ENCODE results near the gene ARHGEF10L.
"Not testable (repeated sequence)": the region's sequence is repeated elsewhere in the genome, so short reads cannot be mapped to it uniquely, and the experiment has no call there.

The ARHGEF10L gene

DNA sequence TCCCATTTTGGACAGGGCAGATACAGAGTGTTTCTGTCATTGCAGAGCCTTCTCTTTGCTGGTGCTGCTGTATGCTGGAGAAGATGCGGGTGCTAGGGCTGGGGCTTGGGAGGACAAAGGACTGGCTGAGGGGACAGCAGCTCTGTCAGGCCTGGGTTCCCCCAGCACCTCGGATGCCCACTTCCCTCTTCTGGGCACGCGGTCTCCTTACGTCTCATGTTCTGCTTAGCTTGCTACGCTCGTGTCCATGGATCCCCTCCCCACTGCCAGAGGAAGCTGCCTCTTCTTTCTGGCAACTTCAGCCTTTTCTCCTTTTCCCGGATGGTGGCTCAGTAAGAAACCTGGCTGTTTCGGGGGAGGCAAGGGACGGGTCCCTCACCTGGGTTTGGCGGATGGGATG, 75.7 kb downstream of the ARHGEF10L start:
- DNase-seq, result no peak

DNA sequence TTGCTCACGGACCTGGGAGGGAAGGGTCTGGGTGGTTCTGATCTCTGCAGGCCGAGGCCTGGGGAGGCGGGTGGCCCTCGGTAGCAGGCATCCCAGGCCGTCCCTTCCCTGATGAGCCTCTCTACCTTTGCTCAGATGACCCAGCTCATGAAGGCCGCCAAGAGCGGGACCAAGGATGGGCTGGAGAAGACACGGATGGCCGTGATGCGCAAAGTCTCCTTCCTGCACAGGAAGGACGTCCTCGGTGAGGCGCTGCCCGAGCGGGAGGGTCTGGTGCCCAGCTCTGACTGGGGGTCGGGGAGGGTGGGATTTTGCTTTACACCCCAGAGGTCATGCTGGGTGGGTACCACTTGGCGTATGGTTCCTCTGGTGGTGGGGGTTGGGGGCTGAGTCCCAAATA, 76.5 kb downstream of the ARHGEF10L start:
- no peak for DNase-seq

DNA sequence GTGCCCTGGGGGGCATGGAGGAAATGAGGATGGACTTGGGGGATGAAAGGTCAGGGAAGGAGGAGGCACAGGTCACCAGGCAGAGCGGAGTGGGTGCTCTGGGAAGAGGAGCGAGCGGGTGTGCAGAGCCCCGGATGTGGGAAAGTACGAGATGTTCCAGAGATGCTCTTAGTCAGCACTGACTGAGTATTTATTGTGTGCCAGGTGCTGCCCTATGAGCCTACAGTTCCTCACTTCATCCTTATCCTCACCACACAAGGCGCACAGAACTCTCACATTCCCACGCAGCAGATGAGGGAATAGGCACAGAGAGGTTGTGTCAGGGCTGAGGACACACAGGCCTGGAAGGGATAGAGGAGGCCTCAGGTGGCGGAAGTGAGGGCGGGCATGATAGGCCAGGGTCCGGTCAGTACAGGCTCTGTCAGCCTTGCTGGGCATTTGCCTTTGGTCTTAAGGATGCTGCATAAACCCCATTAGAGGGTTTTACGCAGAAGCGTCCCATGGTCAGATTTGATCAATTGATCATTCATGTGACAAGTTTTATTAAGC, 77.3 kb downstream of the ARHGEF10L start:
- DNase-seq, result no peak

DNA sequence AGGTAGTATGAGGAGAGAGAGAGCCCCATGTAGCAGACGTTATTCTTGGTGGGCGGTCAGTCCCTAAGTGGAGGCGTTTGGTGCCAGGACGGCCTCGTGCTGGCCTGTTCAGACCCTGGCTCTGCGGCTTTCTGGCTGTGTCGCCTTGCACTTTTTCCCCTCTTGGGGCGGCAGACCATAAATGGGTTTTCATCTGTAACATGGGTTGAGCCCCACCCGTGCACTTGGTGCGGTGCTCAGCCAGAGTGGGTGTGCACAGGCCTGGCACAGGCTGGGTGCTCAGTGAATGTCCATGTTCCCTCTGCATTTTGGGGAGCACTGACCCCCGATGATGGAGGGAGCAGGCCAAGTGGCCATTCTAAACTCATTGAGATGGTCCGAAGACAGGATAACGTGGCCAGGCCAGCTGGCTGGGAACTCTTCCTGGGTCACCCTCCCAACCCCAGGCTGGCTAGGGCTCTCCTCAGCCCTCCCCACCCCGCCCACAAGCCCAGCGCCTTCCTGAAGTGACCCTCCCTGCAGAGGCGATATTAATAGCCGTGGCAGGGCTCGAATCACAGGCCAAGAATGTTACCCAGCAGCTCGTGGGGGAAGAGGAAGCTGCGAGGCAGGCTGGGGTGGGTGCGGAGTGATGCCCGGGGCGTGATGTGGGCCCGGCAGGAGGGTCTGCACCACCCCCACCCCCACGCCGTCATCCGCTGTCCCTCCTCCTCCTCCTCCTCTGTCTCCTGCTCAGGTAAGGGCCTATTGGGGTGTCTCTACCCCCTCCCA, 78.5 kb downstream of the ARHGEF10L start:
- DNase-seq, result no peak

DNA sequence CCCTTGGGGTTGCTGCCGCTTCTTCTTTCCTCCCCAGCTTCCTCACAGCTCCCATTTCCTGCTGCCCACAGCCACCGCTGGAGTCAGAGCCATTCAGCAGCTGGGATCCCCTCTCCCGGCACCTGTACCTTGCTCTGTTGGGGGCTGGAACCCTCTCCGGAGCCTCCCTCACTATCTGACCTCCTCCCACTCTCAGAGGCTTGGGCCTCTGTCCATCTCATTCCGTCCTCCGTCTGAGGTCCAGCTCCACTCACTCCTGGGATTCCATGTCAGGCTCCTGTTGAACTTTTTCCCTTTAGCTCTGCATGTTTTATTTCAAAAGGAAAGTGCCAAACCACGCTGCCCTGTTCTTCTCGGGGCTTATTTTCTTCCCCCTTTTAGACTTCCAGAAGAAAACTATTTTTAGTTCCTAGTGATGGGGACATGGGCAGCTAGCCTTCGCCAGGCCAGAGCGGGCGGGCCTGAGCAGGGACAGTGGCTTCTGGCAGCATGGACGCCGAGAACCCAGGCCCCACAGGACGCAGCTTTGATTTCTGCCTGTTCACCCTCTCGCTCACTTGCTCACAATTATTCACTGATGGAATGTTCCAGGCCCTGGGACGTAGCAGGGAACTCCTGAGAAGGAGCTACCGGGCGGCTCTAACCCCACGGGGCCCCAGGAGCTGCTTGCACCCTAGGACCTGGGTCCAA, 79.2 kb downstream of the ARHGEF10L start:
- no peak for DNase-seq

DNA sequence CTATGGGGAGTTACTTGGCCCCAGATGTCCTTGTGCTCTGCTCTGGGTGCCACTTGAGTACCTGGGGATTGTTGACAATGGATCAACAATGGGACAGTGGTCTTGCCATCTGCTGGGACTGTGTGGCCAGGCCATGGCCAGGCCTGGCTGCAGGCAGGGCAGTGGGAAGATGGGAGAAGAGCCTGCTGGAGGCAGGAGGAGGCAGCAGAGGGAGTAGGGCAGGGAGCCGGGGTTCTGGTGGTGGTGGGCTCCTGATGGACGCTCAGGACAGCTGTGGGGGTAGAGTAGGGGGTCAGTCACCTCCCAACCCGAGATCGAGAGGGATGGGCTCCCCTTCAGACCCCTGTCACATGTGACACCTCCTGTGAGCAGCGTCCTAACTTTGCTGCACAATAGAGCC, 81.0 kb downstream of the ARHGEF10L start:
- DNase-seq, result no peak

DNA sequence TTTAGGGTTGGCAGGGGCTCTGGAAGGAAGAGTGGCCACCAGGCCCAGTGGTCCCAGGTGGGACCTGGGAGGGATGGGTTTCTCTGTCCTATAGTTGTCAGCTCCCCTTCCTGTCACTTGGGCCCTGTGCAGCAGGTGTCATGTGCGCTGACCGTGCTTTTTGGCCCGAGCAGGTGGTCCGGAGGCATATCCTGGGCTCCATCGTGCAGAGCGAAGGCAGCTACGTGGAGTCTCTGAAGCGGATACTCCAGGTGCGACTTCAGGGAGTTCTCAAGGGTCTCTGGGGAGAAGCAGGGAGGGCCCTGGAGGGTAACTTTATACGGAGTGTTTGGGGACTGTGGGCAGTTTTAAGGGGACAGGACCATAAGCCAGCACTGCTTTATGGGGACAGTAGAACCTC, 82.2 kb downstream of the ARHGEF10L start:
- DNase-seq, result no peak

DNA sequence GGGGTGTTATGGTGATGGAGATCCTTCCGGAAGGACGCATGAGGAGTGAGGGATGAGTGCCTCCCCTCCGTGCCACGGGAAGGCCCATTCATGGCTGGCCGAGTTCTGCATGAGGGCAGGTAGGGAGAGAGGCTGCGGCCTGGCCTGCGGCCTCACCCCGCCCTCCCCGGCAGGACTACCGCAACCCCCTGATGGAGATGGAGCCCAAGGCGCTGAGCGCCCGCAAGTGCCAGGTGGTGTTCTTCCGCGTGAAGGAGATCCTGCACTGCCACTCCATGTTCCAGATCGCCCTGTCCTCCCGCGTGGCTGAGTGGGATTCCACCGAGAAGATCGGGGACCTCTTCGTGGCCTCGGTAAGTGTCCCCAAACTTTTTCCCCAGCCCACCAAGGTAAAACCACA, 83.3 kb downstream of the ARHGEF10L start:
- DNase-seq, result no peak

DNA sequence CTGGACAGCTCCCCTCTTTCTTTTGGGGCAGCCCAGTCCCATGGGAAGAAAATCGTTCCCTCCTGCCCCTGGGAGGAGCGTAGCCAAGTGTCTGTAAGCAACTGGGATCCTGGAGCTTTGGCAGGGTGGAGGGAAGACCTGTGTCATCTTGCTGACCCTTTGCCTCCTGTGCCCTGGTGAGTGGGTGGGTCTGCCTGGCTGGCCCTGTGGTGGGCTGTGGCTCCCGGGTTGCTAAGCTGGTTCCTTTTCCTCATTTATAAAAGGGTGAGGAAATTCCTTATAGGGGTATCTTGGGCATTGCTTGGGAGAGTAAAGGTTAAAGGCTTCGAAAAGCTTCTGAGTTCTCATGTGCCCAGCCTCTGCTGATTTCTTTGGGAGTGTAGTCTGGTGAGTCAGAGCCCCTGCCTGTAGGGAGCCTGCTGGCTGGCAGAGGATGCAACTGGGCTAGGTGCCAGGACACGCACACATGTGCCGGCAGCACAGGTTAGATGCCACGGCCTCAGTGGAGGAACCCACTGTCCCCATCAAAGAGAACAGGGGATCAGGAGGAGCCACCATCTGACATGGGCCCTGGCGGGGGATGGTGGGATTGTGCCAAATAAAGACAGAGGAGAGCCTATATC, 85.2 kb downstream of the ARHGEF10L start:
- no peak for DNase-seq

DNA sequence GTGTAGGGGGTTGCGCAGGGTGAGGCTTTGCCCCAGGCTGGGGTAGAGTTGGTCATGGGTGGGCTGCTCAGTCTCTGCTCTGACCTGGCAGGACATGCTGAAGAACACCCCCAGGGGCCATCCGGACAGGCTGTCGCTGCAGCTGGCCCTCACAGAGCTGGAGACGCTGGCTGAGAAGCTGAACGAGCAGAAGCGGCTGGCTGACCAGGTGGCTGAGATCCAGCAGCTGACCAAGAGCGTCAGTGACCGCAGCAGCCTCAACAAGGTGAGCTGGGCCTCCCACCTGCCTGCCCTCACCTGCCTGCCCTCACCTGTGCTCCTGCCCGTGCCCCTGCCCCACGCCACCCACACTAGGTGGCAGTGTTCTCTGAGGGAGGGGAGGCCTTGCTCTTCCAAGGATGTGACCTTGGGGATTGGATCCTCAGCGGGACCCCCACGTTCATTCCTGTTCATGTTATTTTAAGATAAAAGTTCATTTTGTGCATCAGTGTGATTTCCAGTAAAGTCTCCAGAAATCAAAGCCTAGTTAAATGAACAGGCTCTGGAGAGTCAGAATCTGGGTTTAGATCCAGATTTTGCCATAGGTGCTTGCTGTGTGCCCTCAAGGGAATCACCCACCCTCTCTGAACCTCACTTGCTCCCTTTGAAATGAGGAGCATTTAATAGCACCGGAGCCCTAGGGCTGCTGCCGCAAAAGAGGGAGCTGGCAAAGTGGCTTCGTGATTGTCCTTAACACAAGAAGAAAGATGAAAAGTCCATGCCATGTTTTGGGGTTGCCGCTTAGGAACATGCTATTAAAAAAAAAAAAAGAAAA, 87.9 kb downstream of the ARHGEF10L start:
- DNase-seq, result no peak

DNA sequence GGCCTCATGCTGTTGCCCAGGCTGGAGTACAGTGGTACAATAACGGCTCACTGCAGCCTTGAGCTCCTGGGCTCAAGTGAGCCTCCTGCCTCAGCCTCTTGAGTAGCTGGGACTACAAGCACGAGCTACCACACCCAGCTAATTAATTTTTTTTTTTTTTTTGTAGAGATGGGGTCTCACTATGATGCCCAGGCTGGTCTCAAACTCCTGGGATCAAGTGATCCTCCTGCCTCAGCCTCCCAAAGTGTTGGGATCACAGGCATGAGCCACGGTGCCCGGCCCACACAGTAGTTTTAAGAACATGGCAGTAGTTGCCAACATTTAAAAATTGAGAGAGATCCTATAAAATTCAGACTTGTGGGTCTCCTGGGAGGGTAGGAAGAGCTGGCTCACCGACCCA, 89.5 kb downstream of the ARHGEF10L start:
- DNase-seq, result not testable (repeated sequence)

DNA sequence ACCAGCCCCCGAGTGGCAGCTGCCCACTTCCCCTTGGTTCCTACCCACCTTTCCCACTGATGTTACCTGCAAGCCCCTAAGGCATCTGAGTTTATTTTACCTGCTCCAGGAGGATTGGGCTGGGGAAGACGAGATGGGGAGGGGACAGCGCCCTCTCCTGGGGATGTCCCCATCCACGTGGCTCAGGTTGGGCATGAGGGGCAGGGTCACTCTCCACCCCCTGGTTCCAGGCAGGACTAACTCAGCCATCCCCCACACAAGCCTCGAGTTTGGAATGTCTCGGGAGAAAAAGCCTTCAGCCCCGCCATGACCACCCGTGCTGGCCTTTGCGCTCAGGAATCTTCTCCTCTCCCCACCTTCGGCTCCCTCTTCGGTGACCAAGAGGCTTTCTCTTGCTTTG, 90.0 kb downstream of the ARHGEF10L start:
- no peak for DNase-seq

DNA sequence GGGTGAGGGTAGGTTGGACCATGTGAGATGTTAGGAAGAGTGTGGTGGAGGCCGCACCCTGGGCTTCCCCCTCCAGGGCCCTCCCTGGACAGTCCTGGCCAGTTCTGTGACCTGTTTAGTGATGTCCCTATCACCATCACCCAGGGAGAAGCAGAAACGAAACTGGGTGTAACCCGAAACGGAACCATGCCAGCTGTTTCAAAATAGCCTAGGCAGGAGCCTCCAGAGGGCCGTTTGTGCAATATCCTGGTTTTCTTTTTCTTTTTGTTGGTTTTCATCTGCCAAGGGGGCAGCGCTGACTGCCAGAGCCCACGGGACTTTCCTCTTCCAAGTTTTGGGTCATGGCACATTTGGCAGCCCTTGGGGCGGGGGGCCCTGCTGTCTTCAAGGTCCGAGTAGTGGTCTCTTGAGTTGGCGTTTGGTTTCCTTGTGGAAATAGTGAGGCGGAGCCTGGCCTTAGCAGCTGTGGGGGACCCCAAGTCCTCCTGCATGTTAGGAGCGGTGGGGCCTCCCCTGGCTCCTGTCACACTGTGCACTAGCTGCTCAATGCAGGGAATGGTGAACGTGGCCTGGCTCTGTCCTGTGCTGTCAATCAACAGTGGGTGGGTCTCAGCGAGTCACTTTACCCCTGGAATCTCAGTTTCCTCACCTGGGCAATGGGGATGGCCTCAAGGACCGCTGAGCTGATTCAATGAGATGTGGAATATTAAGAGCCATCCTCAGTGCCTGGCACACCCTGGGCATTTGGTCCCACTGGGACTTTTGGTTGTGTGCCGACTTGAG, 90.7 kb downstream of the ARHGEF10L start:
- DNase-seq, result no peak

DNA sequence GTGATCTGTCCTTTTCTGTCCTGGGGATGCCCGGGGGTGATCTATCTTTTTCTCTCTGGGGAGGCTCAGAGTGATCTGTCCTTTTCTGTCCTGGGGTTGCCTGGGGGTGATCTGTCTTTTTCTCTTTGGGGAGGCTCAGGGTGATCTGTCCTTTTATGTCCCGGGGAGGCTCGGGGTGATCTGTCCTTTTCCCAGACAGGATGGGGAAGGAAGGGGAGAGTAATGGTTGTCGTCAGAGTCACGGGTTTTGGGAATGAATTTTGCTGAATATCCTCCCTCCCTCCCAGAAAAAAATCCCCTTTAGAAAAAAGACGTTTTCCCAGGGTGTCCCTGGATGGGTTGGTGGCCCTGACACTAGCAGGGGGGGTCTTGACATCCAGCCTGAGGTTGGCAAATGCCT, 91.5 kb downstream of the ARHGEF10L start:
- no peak for DNase-seq

DNA sequence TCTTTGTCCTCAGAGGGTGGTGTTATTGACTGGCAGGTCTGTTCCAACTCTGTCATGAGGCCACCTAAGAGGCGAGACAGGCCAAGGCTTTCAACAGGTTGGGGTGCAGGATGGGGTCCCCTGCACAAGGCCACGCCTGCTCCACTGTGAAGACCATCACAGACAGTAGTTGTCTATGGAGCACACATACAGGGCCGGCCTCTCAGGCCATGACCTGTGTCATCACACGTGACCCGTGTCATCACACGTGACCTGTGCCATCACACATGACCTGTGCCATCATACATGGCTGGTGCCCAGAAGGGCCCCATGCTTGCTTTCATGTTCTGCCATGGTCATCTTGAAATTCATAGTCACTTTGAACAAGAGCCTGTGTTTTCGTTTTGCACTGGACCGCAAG, 91.9 kb downstream of the ARHGEF10L start:
- no peak for DNase-seq

DNA sequence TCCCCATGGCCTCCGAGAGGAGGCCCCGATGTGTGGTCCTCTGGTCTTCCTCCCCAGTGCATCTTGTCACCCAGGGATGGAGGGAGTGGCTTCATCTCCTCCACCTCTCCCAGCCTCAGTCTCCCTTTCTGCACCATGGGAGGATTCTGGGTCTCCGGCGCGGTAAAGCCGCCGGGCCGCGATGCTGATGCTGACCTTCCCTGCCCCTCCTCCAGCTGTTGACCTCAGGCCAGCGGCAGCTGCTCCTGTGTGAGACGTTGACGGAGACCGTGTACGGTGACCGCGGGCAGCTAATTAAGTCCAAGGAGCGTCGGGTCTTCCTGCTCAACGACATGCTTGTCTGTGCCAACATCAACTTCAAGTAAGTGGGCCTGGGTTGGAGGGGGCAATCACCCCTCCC, 92.6 kb downstream of the ARHGEF10L start:
- no peak for DNase-seq

DNA sequence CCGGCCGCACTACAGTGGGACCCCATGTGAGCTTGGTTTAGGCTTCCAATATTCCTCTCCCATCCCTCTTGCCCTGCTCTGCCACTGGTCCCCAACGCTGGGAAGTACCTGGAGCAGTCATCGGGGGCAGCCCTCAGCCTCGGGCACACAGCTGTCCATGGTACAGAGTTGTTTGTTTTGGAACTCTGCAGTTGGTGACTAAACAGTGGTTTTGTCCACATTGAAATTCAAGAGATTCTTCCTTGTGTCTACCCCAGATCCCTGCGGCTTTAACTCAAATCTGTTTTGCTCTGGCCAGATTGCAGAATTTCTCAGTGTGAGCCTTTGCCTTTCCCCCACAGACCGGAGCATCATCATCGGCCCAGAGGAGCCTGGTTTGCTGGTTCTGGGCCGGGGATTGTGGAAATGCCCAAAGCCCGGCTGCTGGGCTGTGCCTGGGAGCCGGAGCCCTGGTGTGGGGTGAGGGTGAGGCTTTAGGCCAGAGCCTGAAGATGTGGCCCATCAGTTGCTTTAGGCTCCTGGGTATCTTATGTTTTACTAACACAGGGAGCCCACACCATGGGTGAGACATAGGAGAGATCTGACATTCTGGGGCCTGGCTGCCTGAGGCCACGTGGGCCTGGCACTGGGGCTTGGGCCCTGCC, 93.2 kb downstream of the ARHGEF10L start:
- no peak for DNase-seq

DNA sequence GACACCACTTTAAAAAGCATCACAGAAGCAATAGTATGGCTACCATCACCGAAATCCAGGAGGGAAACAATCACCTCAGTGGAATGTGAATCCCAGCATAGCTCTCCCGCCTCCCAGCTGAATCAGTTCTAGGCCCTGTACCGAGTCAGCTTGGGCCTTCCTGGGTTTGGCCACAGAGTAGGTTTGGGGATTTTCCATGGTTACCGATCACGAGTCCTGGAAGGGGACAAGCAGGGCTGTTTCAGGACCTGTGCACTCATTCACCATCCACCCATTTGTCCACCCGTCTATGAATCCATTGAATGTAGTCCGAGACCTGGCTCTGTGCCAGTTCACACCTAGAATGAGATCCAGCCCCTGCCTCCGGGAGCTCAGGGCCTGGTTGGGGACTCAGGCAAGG, 94.2 kb downstream of the ARHGEF10L start:
- no peak for DNase-seq

DNA sequence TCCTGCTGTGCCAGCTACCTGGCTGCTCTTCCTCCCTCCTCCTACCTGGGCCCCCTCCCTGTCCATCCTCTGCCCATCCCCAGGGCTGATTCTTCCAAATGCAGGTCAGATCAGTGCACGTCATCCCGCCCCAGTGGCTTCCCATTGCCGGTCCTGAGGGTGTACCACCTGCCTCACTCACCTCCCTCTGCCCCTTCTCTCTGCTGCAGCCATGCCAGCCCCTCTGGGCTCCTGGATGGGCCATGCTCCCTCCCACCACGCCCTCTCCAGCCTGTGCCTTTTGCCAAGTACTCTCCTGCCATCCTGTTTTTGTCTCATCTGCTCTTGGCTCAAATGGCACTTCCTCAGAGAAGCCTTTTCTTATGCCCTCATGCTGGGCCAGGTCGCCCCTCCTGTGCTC, 95.8 kb downstream of the ARHGEF10L start:
- DNase-seq, result no peak

DNA sequence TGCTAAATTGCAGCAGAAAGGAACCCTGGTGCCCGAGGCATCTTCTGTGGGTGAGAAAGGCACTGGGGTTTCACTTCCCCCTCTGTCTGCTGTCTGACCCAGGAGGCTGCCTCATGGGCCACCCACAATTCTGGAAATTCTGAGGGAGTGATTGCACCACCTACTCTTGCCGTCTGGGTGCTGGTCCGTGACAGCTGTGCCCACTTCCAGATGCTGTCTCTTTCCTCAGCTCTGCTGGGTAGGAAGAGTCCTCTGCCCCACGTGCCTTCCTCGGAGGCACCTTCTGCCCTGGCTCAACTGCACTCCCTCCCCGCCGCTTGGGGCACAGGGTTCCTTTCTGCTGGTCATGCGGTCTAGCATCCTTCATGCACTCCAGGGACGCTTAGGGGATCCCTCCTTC, 96.3 kb downstream of the ARHGEF10L start:
- DNase-seq, result no peak

DNA sequence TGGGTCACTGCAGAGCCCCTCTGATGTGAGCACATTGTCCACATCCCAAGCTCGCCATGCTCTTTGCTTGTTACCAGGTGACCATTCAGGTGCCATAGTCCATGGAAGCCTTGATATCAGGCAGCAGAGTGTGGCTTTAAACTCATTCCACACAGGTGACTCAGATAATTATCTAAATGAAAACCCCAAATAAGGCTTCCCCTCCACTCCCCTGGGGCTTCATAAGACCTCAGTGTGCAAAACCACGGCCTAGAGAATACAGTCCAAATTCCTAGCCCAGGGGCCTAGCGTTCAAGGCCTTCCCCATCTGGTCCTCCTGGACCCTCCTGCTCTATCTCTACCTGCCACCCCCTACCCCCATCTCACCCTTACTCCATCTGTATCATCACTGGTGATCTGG, 97.1 kb downstream of the ARHGEF10L start:
- DNase-seq, result no peak

DNA sequence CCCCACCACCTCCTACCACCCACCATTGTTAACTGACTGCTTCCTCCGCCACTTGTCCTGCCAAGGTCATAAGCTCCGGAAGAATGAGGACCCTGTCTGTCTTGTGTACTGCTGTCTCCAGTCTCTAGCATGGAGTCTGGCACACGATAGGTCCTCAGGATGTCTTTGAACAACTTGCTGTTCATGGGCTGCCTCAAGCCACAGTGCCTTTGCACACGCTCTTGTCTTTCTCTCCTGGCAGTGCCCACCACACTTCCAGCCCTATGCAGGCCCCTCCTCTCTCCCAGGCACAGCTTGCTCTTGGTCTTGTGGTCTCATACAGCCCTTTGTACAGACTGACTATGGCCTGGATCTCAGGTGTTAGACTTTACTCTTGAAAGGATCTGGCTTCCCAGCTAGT, 97.6 kb downstream of the ARHGEF10L start:
- DNase-seq, result no peak
